Embryonic facial prominence (tissue), 1 donor: ENCODE data around the gene CNTRL.

Experiments
- DNase-seq: peaks from one replicate; pipeline ENCODE4 v3.0.0-alpha.2; 2016; ENCODE audit errors: extremely low spot score

Gene CNTRL

GRCh38 chr9:121179930-121180681 lies 105.4 kb downstream of the CNTRL start:
- no peak for DNase-seq

GRCh38 chr9:121182101-121182836 lies 107.5 kb downstream of the CNTRL start:
- DNase-seq, result no peak

- DNase-seq, result no peak
Measured at GRCh38 chr9:121182989-121183388, 108.2 kb downstream of the CNTRL start.

GRCh38 chr9:121183666-121184423 lies 109.1 kb downstream of the CNTRL start:
- DNase-seq, result no peak

- DNase-seq, result no peak
Measured at GRCh38 chr9:121184463-121184862, 109.7 kb downstream of the CNTRL start.

- DNase-seq, result no peak
Measured at GRCh38 chr9:121185178-121185745, 110.5 kb downstream of the CNTRL start.

GRCh38 chr9:121185774-121186403 lies 111.1 kb downstream of the CNTRL start:
- DNase-seq, result no peak

GRCh38 chr9:121187636-121188305 lies 113.0 kb downstream of the CNTRL start:
- DNase-seq, result no peak

GRCh38 chr9:121189006-121189405 lies 114.3 kb downstream of the CNTRL start:
- no peak for DNase-seq

- no peak for DNase-seq
Measured at GRCh38 chr9:121189660-121190059, 114.9 kb downstream of the CNTRL start.

GRCh38 chr9:121191235-121191634 lies 116.5 kb downstream of the CNTRL start:
- no peak for DNase-seq

- DNase-seq, result no peak
Measured at GRCh38 chr9:121192518-121192917, 117.8 kb downstream of the CNTRL start.

GRCh38 chr9:121192959-121193640 lies 118.3 kb downstream of the CNTRL start:
- no peak for DNase-seq

- no peak for DNase-seq
Measured at GRCh38 chr9:121194730-121195129, 120.0 kb downstream of the CNTRL start.

- DNase-seq, result no peak
Measured at GRCh38 chr9:121196389-121196788, 121.6 kb downstream of the CNTRL start.

- DNase-seq, result no peak
Measured at GRCh38 chr9:121197132-121197531, 122.4 kb downstream of the CNTRL start.

- DNase-seq, result no peak
Measured at GRCh38 chr9:121198512-121199042, 123.8 kb downstream of the CNTRL start.

GRCh38 chr9:121199921-121200320 lies 125.2 kb downstream of the CNTRL start:
- no peak for DNase-seq

- no peak for DNase-seq
Measured at GRCh38 chr9:121200356-121200755, 125.6 kb downstream of the CNTRL start.

- no peak for DNase-seq
Measured at GRCh38 chr9:121201045-121201737, 126.4 kb downstream of the CNTRL start.
